SKM-1 (cell line): Measurements from ENCODE around the gene POGZ.

Experiments used
- DNase-seq: peaks from one replicate; lab custom pipeline; 2025; ENCODE audit not compliant: unreplicated experiment; lab: John Stamatoyannopoulos, UW

The POGZ gene

GRCh38 chr1:151459331-151460046 is at the start of gene POGZ:
POGZ (minus strand) TSS chr1:151459494; CDS start chr1:151442204, 17,290 bp downstream.
- DNase-seq = peak; percentile 89

GRCh38 chr1:151508833-151509232 is 49.5 kb upstream of the POGZ start:
- no peak for DNase-seq

- DNase-seq = no peak
Measured at GRCh38 chr1:151504759-151505158, 45.5 kb upstream of the POGZ start.

- no peak for DNase-seq
Measured at GRCh38 chr1:151504252-151504651, 45.0 kb upstream of the POGZ start.

GRCh38 chr1:151502859-151503780 is 43.8 kb upstream of the POGZ start:
- no peak for DNase-seq

- no peak for DNase-seq
Measured at GRCh38 chr1:151502035-151502700, 42.9 kb upstream of the POGZ start.

GRCh38 chr1:151501474-151501873 is 42.2 kb upstream of the POGZ start:
- DNase-seq = no peak

- no peak for DNase-seq
Measured at GRCh38 chr1:151499930-151500329, 40.6 kb upstream of the POGZ start.

- no peak for DNase-seq
Measured at GRCh38 chr1:151499365-151499764, 40.1 kb upstream of the POGZ start.

- no peak for DNase-seq
Measured at GRCh38 chr1:151495316-151495715, 36.0 kb upstream of the POGZ start.

GRCh38 chr1:151494741-151495281 is 35.5 kb upstream of the POGZ start:
- no peak for DNase-seq

- DNase-seq = no peak
Measured at GRCh38 chr1:151493042-151493441, 33.7 kb upstream of the POGZ start.

GRCh38 chr1:151492120-151492519 is 32.8 kb upstream of the POGZ start:
- no peak for DNase-seq

GRCh38 chr1:151491641-151492040 is 32.3 kb upstream of the POGZ start:
- DNase-seq = no peak

GRCh38 chr1:151486557-151486956 is 27.3 kb upstream of the POGZ start:
- no peak for DNase-seq

- DNase-seq = no peak
Measured at GRCh38 chr1:151485685-151486255, 26.5 kb upstream of the POGZ start.

- no peak for DNase-seq
Measured at GRCh38 chr1:151482017-151482416, 22.7 kb upstream of the POGZ start.

- no peak for DNase-seq
Measured at GRCh38 chr1:151479462-151479861, 20.2 kb upstream of the POGZ start.

- no peak for DNase-seq
Measured at GRCh38 chr1:151478923-151479322, 19.6 kb upstream of the POGZ start.

GRCh38 chr1:151478140-151478812 is 19.0 kb upstream of the POGZ start:
- DNase-seq = no peak
